Hepatocyte (in vitro differentiated cells): ENCODE data around the gene DOCK2. TPM values are rescaled to one million over a fixed set of nuclear protein-coding genes. Genes with fewer than 3 reads are reported as not detected.

ENCODE experiments used
- DNase-seq: peaks from one replicate; pipeline ENCODE4 v3.0.0-alpha.2; 2016; ENCODE audit warnings: low spot score
- H2AFZ ChIP-seq: fragments of 200-600 bp; sonication (generic); 2 replicates; pipeline ENCODE4 v1.6.0; 2016; ENCODE audit warnings: antibody characterized with exemption, mild to moderate bottlenecking
- H3K27ac ChIP-seq: fragments of 200-600 bp; sonication (generic); 2 replicates; pipeline ENCODE4 v1.5.1; 2016; ENCODE audit warnings: mild to moderate bottlenecking
- H3K27me3 ChIP-seq: fragments of 200-600 bp; sonication (generic); 2 replicates; pipeline ENCODE4 v1.6.1; 2016
- H3K36me3 ChIP-seq: fragments of 200-600 bp; sonication (generic); replicated peaks from 2 replicates; pipeline ENCODE4 v1.5.1; 2016; ENCODE audit warnings: low read depth; ENCODE audit not compliant: insufficient read depth
- H3K4me1 ChIP-seq: fragments of 200-600 bp; sonication (generic); 2 replicates; pipeline ENCODE4 v1.5.1; 2016; ENCODE audit warnings: mild to moderate bottlenecking, moderate library complexity; ENCODE audit not compliant: insufficient read depth
- H3K4me2 ChIP-seq: fragments of 200-600 bp; sonication (generic); 2 replicates; pipeline ENCODE4 v1.6.0; 2016
- H3K4me3 ChIP-seq: fragments of 200-600 bp; sonication (generic); 2 replicates; pipeline ENCODE4 v1.5.1; 2016; ENCODE audit warnings: mild to moderate bottlenecking
- H3K79me2 ChIP-seq: fragments of 200-600 bp; sonication (generic); 2 replicates; pipeline ENCODE4 v1.6.0; 2017; ENCODE audit warnings: mild to moderate bottlenecking
- H3K9me2 ChIP-seq: fragments of 200-600 bp; sonication (generic); replicated peaks from 2 replicates; pipeline ENCODE4 v1.6.0; 2017; ENCODE audit warnings: mild to moderate bottlenecking; ENCODE audit not compliant: insufficient read depth
- H3K9me3 ChIP-seq: fragments of 200-600 bp; sonication (generic); 2 replicates; pipeline ENCODE4 v1.5.1; 2016; ENCODE audit warnings: low read depth, mild to moderate bottlenecking
- H4K20me1 ChIP-seq: fragments of 200-600 bp; sonication (generic); 2 replicates; pipeline ENCODE4 v1.6.0; 2016; ENCODE audit warnings: mild to moderate bottlenecking; ENCODE audit not compliant: insufficient read depth, poor library complexity, severe bottlenecking
- CTCF ChIP-seq: fragments of 200-600 bp; sonication (generic); IDR thresholded peaks from 2 replicates; pipeline ENCODE4 v1.5.1; 2016; ENCODE audit warnings: antibody characterized with exemption, mild to moderate bottlenecking; ENCODE audit not compliant: poor library complexity
- EZH2 ChIP-seq: fragments of 200-600 bp; sonication (generic); IDR thresholded peaks from 2 replicates; pipeline ENCODE4 v1.6.1; 2016; ENCODE audit warnings: antibody characterized with exemption, mild to moderate bottlenecking, borderline replicate concordance
- EZH2phosphoT487 ChIP-seq: fragments of 200-600 bp; sonication (generic); IDR thresholded peaks from one replicate; pipeline ENCODE4 v1.6.1; 2018; ENCODE audit warnings: antibody characterized with exemption, mild to moderate bottlenecking, low read depth, moderate library complexity; ENCODE audit not compliant: unreplicated experiment, severe bottlenecking
- WGBS: methylation state at CpG from one replicate; pipeline ENCODE4 v1.1.6; 2016; ENCODE audit warnings: low lambda C conversion rate; ENCODE audit errors: missing lambda C conversion rate; 5-methylcytosine and 5-hydroxymethylcytosine counted together
- polyA plus RNA-seq: library from polyadenylated mRNA; unstranded; fragments of >200 nt; fragmentation: Nextera tagmentation; extraction: Ambion mirVana; gene quantifications from 2 replicates; pipeline ENCODE4 v1.2.1, GENCODE V29; 2016
- total RNA-seq: library from RNA; depleted of rRNA; stranded (reverse); fragments of >200 nt; gene quantifications from 2 replicates; pipeline ENCODE4 v1.2.3, GENCODE V29; 2014

Gene DOCK2
- total and polyA plus RNA-seq, 2 experiments from 2014 or later, result 0.60 TPM; not detected in 1

GRCh38 chr5:170012622-170013021 is 375.5 kb downstream of the DOCK2 start:
- Histone ChIP-seq H2AFZ (no peak overlapping the region), H3K9me2 (no peaks in the 10 kb centered on the region), H3K4me3 (no peak overlapping the region), H3K27me3 (peaks cover 5% of the 10 kb centered on the region), H4K20me1 (no peaks in the 10 kb centered on the region), H3K4me1 (no peaks in the 10 kb centered on the region), H3K79me2 (no peaks in the 10 kb centered on the region), H3K4me2 (no peak overlapping the region), H3K9me3 (no peaks in the 10 kb centered on the region), H3K27ac (no peak overlapping the region), H3K36me3 (no peaks in the 10 kb centered on the region)
- no peak for DNase-seq
- WGBS, result 73% methylated on average over 11 of the region's 11 CpGs
- TF ChIP-seq EZH2 (no peak), CTCF (no peak), EZH2phosphoT487 (no peak)

GRCh38 chr5:170020423-170020822 is 383.3 kb downstream of the DOCK2 start:
- H3K4me1 ChIP-seq, result no peaks in the 10 kb centered on the region
- no peaks in the 10 kb centered on the region for H3K9me2 ChIP-seq
- H3K4me2 ChIP-seq, result no peak overlapping the region
- no peaks in the 10 kb centered on the region for H3K79me2 ChIP-seq
- TF ChIP-seq CTCF, result no peak
- no peak for TF ChIP-seq EZH2phosphoT487
- TF ChIP-seq EZH2, result no peak
- H3K4me3 ChIP-seq, result no peak overlapping the region
- DNase-seq, result no peak
- no peak overlapping the region for H3K27ac ChIP-seq
- WGBS, result 42% methylated on average over 3 of the region's 3 CpGs
- no peaks in the 10 kb centered on the region for H3K36me3 ChIP-seq
- no peaks in the 10 kb centered on the region for H3K9me3 ChIP-seq
- H4K20me1 ChIP-seq, result no peaks in the 10 kb centered on the region
- no peak overlapping the region for H2AFZ ChIP-seq
- peaks cover 20% of the 10 kb centered on the region for H3K27me3 ChIP-seq

- H3K9me2 ChIP-seq, result no peaks in the 10 kb centered on the region
- DNase-seq, result no peak
- 82% methylated on average over 8 of the region's 8 CpGs for WGBS
- H3K27me3 ChIP-seq, result peaks cover 19% of the 10 kb centered on the region
- no peaks in the 10 kb centered on the region for H3K4me1 ChIP-seq
- H3K36me3 ChIP-seq, result no peaks in the 10 kb centered on the region
- no peak for TF ChIP-seq EZH2phosphoT487
- TF ChIP-seq CTCF, result no peak
- no peak for TF ChIP-seq EZH2
- H4K20me1 ChIP-seq, result no peaks in the 10 kb centered on the region
- no peak overlapping the region for H3K27ac ChIP-seq
- H3K79me2 ChIP-seq, result no peaks in the 10 kb centered on the region
- H3K4me3 ChIP-seq, result no peak overlapping the region
- no peaks in the 10 kb centered on the region for H3K9me3 ChIP-seq
- H2AFZ ChIP-seq, result no peak overlapping the region
- H3K4me2 ChIP-seq, result no peak overlapping the region
Observed at GRCh38 chr5:170021506-170021905, 384.4 kb downstream of the DOCK2 start.

GRCh38 chr5:170025853-170026252 is 388.8 kb downstream of the DOCK2 start:
- H3K27ac ChIP-seq, result no peak overlapping the region
- no peak for DNase-seq
- H3K4me3 ChIP-seq, result no peak overlapping the region
- H3K4me2 ChIP-seq, result no peak overlapping the region
- no peaks in the 10 kb centered on the region for H4K20me1 ChIP-seq
- no peaks in the 10 kb centered on the region for H3K79me2 ChIP-seq
- no peaks in the 10 kb centered on the region for H3K9me2 ChIP-seq
- no peaks in the 10 kb centered on the region for H3K36me3 ChIP-seq
- no peak overlapping the region for H2AFZ ChIP-seq
- H3K4me1 ChIP-seq, result no peaks in the 10 kb centered on the region
- peaks cover 15% of the 10 kb centered on the region for H3K27me3 ChIP-seq
- WGBS, result 93% methylated on average over 8 of the region's 8 CpGs
- TF ChIP-seq CTCF (no peak), EZH2 (no peak), EZH2phosphoT487 (no peak)
- H3K9me3 ChIP-seq, result no peaks in the 10 kb centered on the region
